C4-2B (cell line): ENCODE data around the gene ERC2.

Source experiments
- H3K27ac ChIP-seq: fragments of 450-650 bp; 2 replicates; pipeline ENCODE4 v1.5.1; 2017
- CTCF ChIP-seq: fragments of 450-650 bp; conservative IDR thresholded peaks from 2 replicates; pipeline ENCODE4 v1.5.1; 2017; ENCODE audit warnings: mild to moderate bottlenecking
- ZFX ChIP-seq: fragments of 450-650 bp; IDR thresholded peaks from 2 replicates; pipeline ENCODE4 v1.6.1; 2017

ERC2 gene

GRCh38 chr3:56314842-56315241 is 153.4 kb downstream of the ERC2 start:
- no peak overlapping the region for H3K27ac ChIP-seq
- TF ChIP-seq ZFX (no peak), CTCF (no peak)

DNA sequence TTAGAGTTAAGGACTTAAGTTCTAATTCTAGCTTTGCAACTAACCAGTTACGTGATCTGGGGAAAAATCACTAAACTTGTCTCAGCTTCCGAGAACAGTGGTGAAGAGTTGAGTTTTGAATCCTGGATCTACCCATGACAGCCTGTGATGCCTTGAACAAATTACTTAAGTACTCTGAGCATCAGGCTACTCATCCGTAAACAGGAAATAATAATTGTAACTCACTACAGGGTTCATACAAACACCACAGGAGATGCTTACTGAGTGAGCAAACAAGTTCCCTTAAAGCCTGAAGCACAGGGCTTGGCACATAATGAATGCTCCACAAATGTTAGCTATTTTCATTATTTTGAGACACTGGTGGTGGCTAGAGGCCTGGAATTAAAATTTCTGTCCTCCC is 158.8 kb downstream of the ERC2 start:
- TF ChIP-seq CTCF (no peak), ZFX (no peak)

GRCh38 chr3:56308471-56308870 is 159.8 kb downstream of the ERC2 start:
- no peak for TF ChIP-seq CTCF
- TF ChIP-seq ZFX: no peak
- H3K27ac ChIP-seq: no peak overlapping the region

More for the DNA sequence above, 158.8 kb downstream of the ERC2 start:
- H3K27ac ChIP-seq: no peak overlapping the region

DNA sequence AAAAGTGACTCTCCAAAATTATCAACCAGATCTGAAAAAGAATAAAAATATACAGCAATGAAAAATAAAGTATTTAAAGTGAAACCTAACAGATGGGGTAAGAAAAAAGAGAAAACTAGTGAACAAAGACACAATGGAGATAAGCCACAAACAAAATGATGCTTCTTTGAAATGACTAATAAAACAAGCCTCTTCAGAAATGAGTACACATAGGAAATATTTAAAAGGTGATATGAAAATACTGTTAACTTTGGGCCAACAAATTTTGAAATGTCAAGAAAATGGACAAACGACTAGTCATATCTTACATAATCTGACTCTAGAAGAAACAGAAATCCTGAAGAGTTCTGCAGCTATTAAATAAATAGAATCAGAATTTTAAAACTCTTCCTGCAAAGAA is 164.2 kb downstream of the ERC2 start:
- TF ChIP-seq CTCF: no peak
- no peak for TF ChIP-seq ZFX

GRCh38 chr3:56303487-56303886 is 164.8 kb downstream of the ERC2 start:
- TF ChIP-seq ZFX (no peak), CTCF (peak; percentile 53)
- H3K27ac ChIP-seq: no peak overlapping the region

More for the DNA sequence above, 164.2 kb downstream of the ERC2 start:
- no peak overlapping the region for H3K27ac ChIP-seq

GRCh38 chr3:56302417-56302816 is 165.8 kb downstream of the ERC2 start:
- no peak overlapping the region for H3K27ac ChIP-seq

DNA sequence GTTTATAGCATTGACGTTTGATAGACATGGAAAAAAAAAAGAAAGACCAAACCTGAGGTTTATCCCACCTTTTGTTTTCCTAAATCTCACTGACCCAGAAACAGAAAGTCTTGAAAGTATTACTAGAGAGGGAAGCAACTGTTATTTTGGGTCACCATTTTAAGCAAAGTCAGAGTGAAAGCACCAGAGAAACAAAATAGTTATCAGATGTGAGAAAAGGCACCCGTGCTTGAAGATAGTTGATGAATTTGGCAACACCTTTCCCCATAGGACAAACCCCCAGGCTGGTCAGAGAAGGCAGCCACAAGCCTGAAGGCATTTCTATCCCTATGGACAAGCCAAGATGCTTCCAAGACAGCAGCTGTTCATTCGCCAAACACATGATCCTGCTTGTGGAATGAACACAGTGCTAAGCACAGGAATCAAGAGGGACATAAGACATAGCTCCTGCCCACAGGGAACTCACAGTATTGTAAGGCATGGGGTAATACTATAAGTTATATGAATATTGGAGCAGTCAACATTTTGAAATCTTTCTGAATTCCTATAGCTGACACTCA is 170.9 kb downstream of the ERC2 start:
- TF ChIP-seq ZFX: no peak

More at GRCh38 chr3:56302417-56302816, 165.8 kb downstream of the ERC2 start:
- TF ChIP-seq ZFX (no peak), CTCF (peak; percentile 34)

DNA sequence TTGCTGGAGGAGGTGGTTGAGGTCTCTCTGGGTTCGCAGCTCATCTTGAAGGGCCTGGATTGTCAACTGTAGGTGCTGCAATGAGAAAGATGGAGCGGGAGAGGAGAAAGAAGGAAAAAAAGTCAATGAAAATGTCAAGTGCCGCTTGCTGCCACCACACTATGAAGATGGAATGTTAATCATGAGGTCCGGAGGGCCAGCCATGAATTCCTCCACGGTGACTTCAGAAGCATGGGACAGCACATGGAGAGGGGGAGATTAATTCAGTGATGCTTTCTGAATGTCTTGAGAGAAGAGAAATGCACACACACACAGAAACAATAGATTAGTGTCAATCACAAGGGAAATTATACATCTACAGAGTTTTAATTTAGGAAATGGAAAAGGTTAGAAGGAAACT is 171.9 kb downstream of the ERC2 start:
- no peak overlapping the region for H3K27ac ChIP-seq
- no peak for TF ChIP-seq ZFX

More for the DNA sequence above, 170.9 kb downstream of the ERC2 start:
- H3K27ac ChIP-seq: no peak overlapping the region

GRCh38 chr3:56295161-56295560 is 173.1 kb downstream of the ERC2 start:
- TF ChIP-seq CTCF (no peak), ZFX (no peak)
- no peak overlapping the region for H3K27ac ChIP-seq
